H1 (cell line): Measurements from ENCODE around the gene SLC12A4. TPM values are rescaled to one million over a fixed set of nuclear protein-coding genes. Genes with fewer than 3 reads are reported as not detected.

Experiments
- CTCF ChIA-PET: fragments of 300-600 bp; sonication (Branson Sonifier 250); formaldehyde crosslinking; loops from one replicate; lab custom pipeline; 2021; ENCODE audit not compliant: partially characterized antibody; lab: Charles Lee
- POLR2A ChIA-PET: fragments of 300-600 bp; sonication (Branson Sonifier 250); formaldehyde crosslinking; loops from one replicate; lab custom pipeline; 2021; ENCODE audit warnings: inconsistent platforms; ENCODE audit not compliant: partially characterized antibody; lab: Charles Lee
- DNase-seq, 2 experiments: peaks; one replicate each; pipeline versions ENCODE4 v3.0.0 to v3.0.0-alpha.2; 2010 to 2022; ENCODE audit warnings: low spot score in 2 of 2, low read depth in 1 of 2, mixed read lengths in 1 of 2
- FAIRE-seq: peaks from 2 replicates; lab custom pipeline; 2011; peaks lifted over from hg19 to GRCh38; lab: Jason Lieb, UNC
- H2AFZ ChIP-seq: 2 replicates; pipeline ENCODE4 v1.8.1; 2012; ENCODE audit warnings: low read length, inconsistent platforms
- H2AK5ac ChIP-seq: 2 replicates; pipeline ENCODE4 v1.6.1; 2013; ENCODE audit warnings: low read depth, low read length
- H2BK120ac ChIP-seq: replicated peaks from 2 replicates; pipeline ENCODE3; 2013; ENCODE audit warnings: low read depth, low read length, inconsistent platforms
- H2BK12ac ChIP-seq: 2 replicates; pipeline ENCODE4 v1.6.1; 2013; ENCODE audit warnings: low read depth, low read length
- H2BK15ac ChIP-seq: 2 replicates; pipeline ENCODE4 v1.6.1; 2013; ENCODE audit warnings: low read length
- H2BK20ac ChIP-seq: 2 replicates; pipeline ENCODE4 v1.6.1; 2013; ENCODE audit warnings: low read length
- H2BK5ac ChIP-seq: 2 replicates; pipeline ENCODE4 v1.6.1; 2013; ENCODE audit warnings: low read depth, low read length
- H3K14ac ChIP-seq: 2 replicates; pipeline ENCODE4 v1.6.1; 2013; ENCODE audit warnings: inconsistent platforms; ENCODE audit not compliant: insufficient read length
- H3K18ac ChIP-seq: 2 replicates; pipeline ENCODE4 v1.6.1; 2013; ENCODE audit warnings: low read length; ENCODE audit errors: extremely low read depth
- H3K23ac ChIP-seq: 2 replicates; pipeline ENCODE4 v1.6.1; 2013; ENCODE audit warnings: inconsistent platforms; ENCODE audit not compliant: insufficient read length
- H3K23me2 ChIP-seq: 2 replicates; pipeline ENCODE4 v1.6.1; 2013; ENCODE audit warnings: low read depth, low read length
- H3K27ac ChIP-seq: 2 replicates; pipeline ENCODE4 v1.6.1; 2011; ENCODE audit warnings: low read depth, low read length, inconsistent platforms
- H3K27me3 ChIP-seq, 4 experiments: replicated peaks in 1 of 4; 1 replicate in 1 of 4; 2 replicates in 3 of 4; pipeline versions ENCODE4 v1.6.1 to v1.8.1; 2011 to 2013; ENCODE audit warnings: low read length in 3 of 4, mild to moderate bottlenecking in 3 of 4, inconsistent platforms in 2 of 4, mixed read lengths in 2 of 4, moderate library complexity in 1 of 4; ENCODE audit not compliant: control insufficient read depth in 3 of 4, insufficient read depth in 3 of 4; ENCODE audit errors: extremely low read depth in 1 of 4
- H3K36me3 ChIP-seq, 4 experiments: 2 replicates each; pipeline versions ENCODE4 v1.6.1 to v1.8.1; 2011 to 2013; ENCODE audit warnings: mild to moderate bottlenecking in 4 of 4, low read length in 3 of 4, moderate library complexity in 2 of 4, control low read depth in 1 of 4, inconsistent platforms in 1 of 4; ENCODE audit not compliant: insufficient read depth in 4 of 4, control insufficient read depth in 2 of 4
- H3K4ac ChIP-seq: replicated peaks from 2 replicates; pipeline ENCODE3; 2013; ENCODE audit warnings: low read length, low read depth, mixed read lengths, inconsistent platforms; ENCODE audit not compliant: insufficient read length
- H3K4me1 ChIP-seq, 4 experiments: replicated peaks in 1 of 4; 1 replicate in 1 of 4; 2 replicates in 3 of 4; pipeline versions ENCODE4 v1.6.1 to v1.8.1; 2011 to 2013; ENCODE audit warnings: low read length in 3 of 4, inconsistent platforms in 2 of 4, mixed read lengths in 1 of 4; ENCODE audit not compliant: insufficient read depth in 4 of 4, control insufficient read depth in 3 of 4
- H3K4me2 ChIP-seq, 2 experiments: 2 replicates each; pipeline versions ENCODE4 v1.6.1 to v1.8.1; 2011 to 2013; ENCODE audit warnings: low read depth in 2 of 2, low read length in 2 of 2, control low read depth in 1 of 2, inconsistent platforms in 1 of 2, mild to moderate bottlenecking in 1 of 2; ENCODE audit not compliant: insufficient read depth in 1 of 2
- H3K4me3 ChIP-seq, 4 experiments: fragments of 200-600, 300-600 bp in 1 of 4; sonication (generic), shearing (Covaris generic), sonication (Bioruptor Twin) in 1 of 4; 2 replicates each; pipeline versions ENCODE4 v1.5.1 to v1.8.1; 2011 to 2016; ENCODE audit warnings: low read length in 4 of 4, low read depth in 3 of 4, control low read depth in 2 of 4, inconsistent platforms in 2 of 4, mild to moderate bottlenecking in 2 of 4, mixed read lengths in 1 of 4, moderate library complexity in 1 of 4; ENCODE audit not compliant: insufficient read depth in 2 of 4; ENCODE audit errors: extremely low read depth in 1 of 4
- H3K56ac ChIP-seq: replicated peaks from 2 replicates; pipeline ENCODE3; 2013; ENCODE audit warnings: low read depth, mild to moderate bottlenecking, mixed read lengths, low read length, inconsistent platforms; ENCODE audit not compliant: insufficient read length
- H3K79me1 ChIP-seq: 2 replicates; pipeline ENCODE4 v1.6.1; 2013; ENCODE audit warnings: low read depth, low read length, control low read depth
- H3K79me2 ChIP-seq, 2 experiments: 2 replicates each; pipeline versions ENCODE4 v1.6.1 to v1.8.1; 2012 to 2013; ENCODE audit warnings: low read length in 2 of 2, mild to moderate bottlenecking in 2 of 2, inconsistent platforms in 1 of 2; ENCODE audit not compliant: insufficient read depth in 2 of 2, control insufficient read depth in 1 of 2
- H3K9ac ChIP-seq, 4 experiments: replicated peaks in 1 of 4; 1 replicate in 1 of 4; 2 replicates in 3 of 4; pipeline versions ENCODE4 v1.6.1 to v1.8.1; 2011 to 2013; ENCODE audit warnings: low read depth in 3 of 4, low read length in 3 of 4, control low read depth in 2 of 4, mild to moderate bottlenecking in 2 of 4, moderate library complexity in 2 of 4, inconsistent platforms in 1 of 4; ENCODE audit errors: extremely low read depth in 1 of 4
- H3K9me3 ChIP-seq, 2 experiments: 2 replicates each; pipeline versions ENCODE4 v1.6.1 to v1.8.1; 2012 to 2013; ENCODE audit warnings: mild to moderate bottlenecking in 2 of 2, moderate library complexity in 2 of 2, control low read depth in 1 of 2, inconsistent platforms in 1 of 2, low read depth in 1 of 2, low read length in 1 of 2, mixed read lengths in 1 of 2; ENCODE audit not compliant: insufficient read depth in 2 of 2
- H4K20me1 ChIP-seq, 2 experiments: replicated peaks in 1 of 2; 2 replicates each; pipeline versions ENCODE3 to v1.8.1; 2011 to 2013; ENCODE audit warnings: inconsistent platforms in 2 of 2, low read length in 2 of 2, mild to moderate bottlenecking in 1 of 2; ENCODE audit not compliant: insufficient read depth in 2 of 2, control insufficient read depth in 1 of 2
- H4K5ac ChIP-seq: 2 replicates; pipeline ENCODE4 v1.6.1; 2013; ENCODE audit warnings: low read length, low read depth, mixed read lengths, inconsistent platforms; ENCODE audit not compliant: insufficient read length
- H4K8ac ChIP-seq: 2 replicates; pipeline ENCODE4 v1.8.0; 2013; ENCODE audit warnings: mild to moderate bottlenecking, moderate library complexity, low read length, inconsistent platforms; ENCODE audit not compliant: insufficient read depth; ENCODE audit errors: extremely low read depth
- H4K91ac ChIP-seq: replicated peaks from 2 replicates; pipeline ENCODE3; 2013; ENCODE audit warnings: low read length, mixed read lengths, inconsistent platforms; ENCODE audit not compliant: insufficient read length
- TAF1 ChIP-seq: IDR thresholded peaks from 2 replicates; pipeline ENCODE4 v1.6.1; 2011; ENCODE audit warnings: mild to moderate bottlenecking, low read depth, low read length
- TEAD4 ChIP-seq: IDR thresholded peaks from 2 replicates; pipeline ENCODE4 v1.6.1; 2012; ENCODE audit warnings: low read depth, low read length, inconsistent platforms, mixed read lengths
- ZNF274 ChIP-seq: IDR thresholded peaks from 2 replicates; pipeline ENCODE4 v1.7.0; 2012; ENCODE audit warnings: low read length, borderline replicate concordance; ENCODE audit errors: extremely low read depth
- WGBS, 2 experiments: shearing (Covaris generic) in 1 of 2; methylation state at CpG; one replicate each; pipeline versions ENCODE4 v1.1.6 to v1.1.7; 2013 to 2015; ENCODE audit warnings: low lambda C conversion rate in 2 of 2, mixed read lengths in 2 of 2, inconsistent platforms in 1 of 2, low coverage in 1 of 2, missing lambda C conversion rate in 1 of 2; ENCODE audit not compliant: insufficient replicate concordance in 2 of 2, insufficient coverage in 1 of 2, insufficient read length in 1 of 2; ENCODE audit errors: extremely low coverage in 1 of 2, missing lambda C conversion rate in 1 of 2; 5-methylcytosine and 5-hydroxymethylcytosine counted together
- polyA plus RNA-seq, 7 experiments: library from polyadenylated mRNA; depleted of rRNA in 3 of 7; stranded (reverse) in 5 of 7; unstranded in 2 of 7; fragments of >200 nt in 5 of 7; fragments of 200-250 nt in 2 of 7; gene quantifications; 1 replicate in 5 of 7; 2 replicates in 1 of 7; 4 replicates in 1 of 7; pipeline versions ENCODE4 v1.2.1 to v1.2.3, GENCODE V29; 2011 to 2013; ENCODE audit warnings: missing spikeins in 2 of 7, mixed read lengths in 2 of 7
- total RNA-seq: library from RNA; stranded (reverse); fragmentation: NEBNext Ultra II Directional; extraction: Animal tissue kit (Norgen Biotek cat#: 25700); gene quantifications from 2 replicates; pipeline ENCODE4 v1.2.1, GENCODE V29; 2021

Gene SLC12A4
- total and polyA plus RNA-seq, 2 of the 8 experiments (the other 6 are each of a cell fraction or from before 2014, with no cell fraction given) = 41.3 to 49.3 TPM

GRCh38 chr16:67965668-67966548 lies 2.5 kb downstream of the SLC12A4 start:
- Histone ChIP-seq H3K18ac (peak overlapping the region; percentile 75; the same call in 1 of the 2 replicates), H2BK5ac (peak overlapping the region; percentile 90; the same call in 1 of the 2 replicates), H2BK20ac (peak overlapping the region; percentile 15; the same call in 1 of the 2 replicates), H3K36me3 (peaks cover 4 to 14% (median 11%) of the 10 kb centered on the region in 4 experiments; a peak in 5 of 8 replicates), H4K8ac (peak overlapping the region; percentile 6; the same call in 1 of the 2 replicates), H3K9ac (peak overlapping the region in 3 of 4 experiments; percentile 12 to 41 (median 14); a peak in 5 of 7 replicates), H2BK120ac (peak overlapping the region; percentile 14), H3K27ac (peak overlapping the region; percentile 45; the same call in 1 of the 2 replicates), H3K56ac (no peak overlapping the region), H4K91ac (peak overlapping the region; percentile 83), H4K5ac (peak overlapping the region; percentile 33), H3K23me2 (peaks cover 7% of the 10 kb centered on the region; the same call in 1 of the 2 replicates), H3K4me2 (peak overlapping the region; percentile 75 to 77), H3K27me3 (no peaks in the 10 kb centered on the region), H3K79me2 (peaks cover 0 to 4% of the 10 kb centered on the region in 2 experiments; a peak in 2 of 4 replicates), H3K14ac (peak overlapping the region; percentile 37), H3K4me1 (peaks cover 6 to 25% (median 19%) of the 10 kb centered on the region in 4 experiments), H3K4me3 (peak overlapping the region in 1 of 4 experiments; percentile 67; a peak in 3 of 8 replicates), H2BK12ac (peak overlapping the region; percentile 85), H2BK15ac (peak overlapping the region; percentile 90; the same call in 1 of the 2 replicates), H3K9me3 (no peaks in the 10 kb centered on the region), H4K20me1 (peaks cover 0 to 25% of the 10 kb centered on the region in 2 experiments), H3K23ac (no peak overlapping the region), H2AK5ac (peak overlapping the region; percentile 10; the same call in 1 of the 2 replicates), H3K79me1 (peaks cover 20% of the 10 kb centered on the region; the same call in 1 of the 2 replicates), H2AFZ (no peak overlapping the region), H3K4ac (peak overlapping the region; percentile 8)
- 88% methylated on average over 10 of the region's 11 CpGs; no CpG with 5 or more reads in 1 of the 2 experiments for WGBS, 2 experiments
- FAIRE-seq (no peak), DNase-seq (no peak)
- TF ChIP-seq ZNF274 (no peak), TEAD4 (0 out of 2 replicates have a peak, but pooled peaks have one; percentile 44), TAF1 (0 out of 2 replicates have a peak, but pooled peaks have one; percentile 4)
- ChIA-PET CTCF (interaction anchor here (0.8 to 10.9 kb wide), 8 partner anchors 15 to 419 kb away, joined by 3 to 90 read pairs (median 4); partner anchors contain the start of genes DPEP3 and LCAT), POLR2A (interaction anchor here (1.1 to 3.9 kb wide), 10 partner anchors 12 to 271 kb away, joined by 3 to 26 read pairs (median 6); partner anchors contain the start of genes DDX28, DUS2, LCAT and PSMB10)
